ENCODE results near the gene GH2. TPM values are rescaled to one million over a fixed set of nuclear protein-coding genes. Genes with fewer than 3 reads are reported as not detected.
"Not testable (repeated sequence)": the region's sequence is repeated elsewhere in the genome, so short reads cannot be mapped to it uniquely, and the experiment has no call there.

GH2 gene
- total RNA-seq, 1 donor from 2014 or later = not detected

DNA sequence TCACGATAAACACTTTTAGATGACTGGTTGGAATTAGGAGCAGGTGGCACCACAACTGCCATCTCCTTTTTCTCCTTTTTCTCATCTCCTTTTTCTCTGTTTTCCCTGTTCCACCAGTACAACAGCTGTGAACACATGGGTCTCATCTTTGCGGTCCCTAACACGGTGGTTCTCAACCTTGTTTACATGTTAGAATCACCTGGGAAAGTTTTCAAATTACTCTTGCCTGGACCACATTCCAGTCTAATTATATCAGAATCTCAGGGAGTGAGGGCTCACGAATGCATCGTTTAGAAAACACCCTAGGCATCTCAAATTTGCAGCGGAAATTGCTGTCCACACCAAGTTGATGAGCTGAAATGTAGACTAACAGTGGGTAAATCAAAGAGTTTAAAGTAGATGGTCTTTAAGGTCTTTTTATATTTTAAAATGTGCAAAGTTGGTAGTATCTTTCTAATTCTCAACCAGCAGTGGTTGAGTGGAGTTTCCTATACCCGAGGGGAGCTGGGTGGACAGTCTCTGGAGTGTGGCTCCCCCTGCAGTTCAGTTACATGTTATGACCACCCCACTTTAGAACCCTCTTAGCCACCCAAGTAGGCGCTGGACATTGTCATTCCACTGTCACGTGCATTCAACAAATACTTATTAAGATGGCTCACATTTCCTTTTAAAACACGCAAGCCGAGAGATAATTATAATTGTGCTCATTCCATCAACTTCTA lies 10.7 kb upstream of the GH2 start:
- H3K27ac Mint-ChIP-seq; H3K9ac ChIP-seq; H3K79me2 ChIP-seq (ENCODE audit: low read depth); H3F3A ChIP-seq (ENCODE audit: low read depth); H3K4me1 Mint-ChIP-seq; H3K36me3 ChIP-seq; H3K27me3 Mint-ChIP-seq (ENCODE audit: insufficient read depth, low read depth); H3K4me3 ChIP-seq; H3K4me2 ChIP-seq; H3K4me3 Mint-ChIP-seq; H3K9me3 Mint-ChIP-seq; H2AFZ ChIP-seq (replicated peaks); H3K4me1 ChIP-seq; H3K36me3 Mint-ChIP-seq; H3K9me3 ChIP-seq (ENCODE audit: low read depth); H3K27me3 ChIP-seq; H3K27ac ChIP-seq; H4K20me1 ChIP-seq (ENCODE audit: low read depth): not testable (repeated sequence)
- peak; percentile 58 for DNase-seq (ENCODE audit: low spot score)
- peak; percentile 60 for TF ChIP-seq CTCF (IDR thresholded peaks at IDR 0.05)

- H3K27ac Mint-ChIP-seq = peak overlapping the region; percentile 69
- H3F3A ChIP-seq (ENCODE audit: low read depth); H3K4me1 ChIP-seq; H3K27ac ChIP-seq; H2AFZ ChIP-seq (replicated peaks); H4K20me1 ChIP-seq (ENCODE audit: low read depth); H3K4me3 Mint-ChIP-seq; H3K36me3 ChIP-seq; H3K9me3 Mint-ChIP-seq; H3K4me2 ChIP-seq; H3K9me3 ChIP-seq (ENCODE audit: low read depth); H3K79me2 ChIP-seq (ENCODE audit: low read depth); H3K27me3 Mint-ChIP-seq (ENCODE audit: insufficient read depth, low read depth); H3K36me3 Mint-ChIP-seq; H3K27me3 ChIP-seq; H3K9ac ChIP-seq; H3K4me3 ChIP-seq; H3K4me1 Mint-ChIP-seq: not testable (repeated sequence)
- peak; percentile 63 for DNase-seq (ENCODE audit: low spot score)
- peak; percentile 52 for TF ChIP-seq CTCF (IDR thresholded peaks at IDR 0.05)
Observed at GRCh38 chr17:63889026-63889848, 7.5 kb upstream of the GH2 start.

GRCh38 chr17:63885119-63885518 lies 3.4 kb upstream of the GH2 start:
- DNase-seq (ENCODE audit: low spot score); H3K27me3 Mint-ChIP-seq (ENCODE audit: insufficient read depth, low read depth): not testable (repeated sequence)

DNA sequence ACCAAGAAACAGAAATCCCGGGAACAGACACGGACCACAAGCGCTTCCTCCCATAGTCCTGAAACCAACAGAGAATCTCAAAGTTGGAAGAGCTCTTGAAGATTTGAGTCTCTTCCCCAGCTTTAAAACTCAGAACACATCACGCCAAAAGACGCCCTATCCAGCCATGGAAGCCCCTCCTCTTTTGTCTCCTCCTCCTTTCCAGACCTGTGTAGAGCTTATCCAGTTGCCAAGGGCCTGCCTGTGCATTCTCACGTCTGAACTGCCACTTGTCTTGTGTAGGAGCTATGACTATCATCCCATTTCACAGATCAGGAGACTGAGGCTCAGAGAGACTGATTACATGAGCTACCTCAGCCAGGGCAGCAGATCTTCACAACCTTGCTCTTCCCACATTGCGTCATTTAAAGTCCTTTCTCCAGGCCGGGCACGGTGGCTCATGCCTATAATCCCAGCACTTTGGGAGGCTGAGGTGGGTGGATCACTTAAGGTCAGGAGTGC lies 932 bp upstream of the GH2 start:
- not testable (repeated sequence) for H3K9ac ChIP-seq; H3K27ac ChIP-seq; H3K27me3 ChIP-seq; H4K20me1 ChIP-seq (ENCODE audit: low read depth); H2AFZ ChIP-seq (replicated peaks); H3K9me3 ChIP-seq (ENCODE audit: low read depth); H3K36me3 ChIP-seq; H3K4me1 Mint-ChIP-seq; H3K79me2 ChIP-seq (ENCODE audit: low read depth); H3F3A ChIP-seq (ENCODE audit: low read depth); DNase-seq (ENCODE audit: low spot score); H3K27me3 Mint-ChIP-seq (ENCODE audit: insufficient read depth, low read depth); H3K4me1 ChIP-seq; H3K4me3 Mint-ChIP-seq; H3K27ac Mint-ChIP-seq; H3K4me2 ChIP-seq; H3K36me3 Mint-ChIP-seq; H3K9me3 Mint-ChIP-seq; H3K4me3 ChIP-seq

More at GRCh38 chr17:63885119-63885518, 3.4 kb upstream of the GH2 start:
- not testable (repeated sequence) for H4K20me1 ChIP-seq (ENCODE audit: low read depth); H3K9ac ChIP-seq; H3K79me2 ChIP-seq (ENCODE audit: low read depth); H2AFZ ChIP-seq (replicated peaks); H3K9me3 Mint-ChIP-seq; H3K4me1 ChIP-seq; H3K4me3 ChIP-seq; H3K4me2 ChIP-seq; H3F3A ChIP-seq (ENCODE audit: low read depth); H3K27ac ChIP-seq; H3K9me3 ChIP-seq (ENCODE audit: low read depth); H3K4me1 Mint-ChIP-seq; H3K27me3 ChIP-seq; H3K27ac Mint-ChIP-seq; H3K36me3 Mint-ChIP-seq; H3K36me3 ChIP-seq; H3K4me3 Mint-ChIP-seq
